ENCODE measurements around the gene DBNDD1. TPM values are rescaled to one million over a fixed set of nuclear protein-coding genes. Genes with fewer than 3 reads are reported as not detected.
A peak's percentile ranks its signal among the peaks of the same experiment; 100 is the strongest.

The DBNDD1 gene
- total and polyA plus RNA-seq, 2 experiments from 2014 or later: 63.3 to 90.8 TPM

GRCh38 chr16:89955001-89955685, 64.1 kb downstream of the DBNDD1 start:
- peaks cover 25% of the 10 kb centered on the region for H3K36me3 Mint-ChIP-seq (ENCODE audit: low read depth)
- ATAC-seq: peak; percentile 40
- Histone ChIP-seq H2AFZ (no peak overlapping the region), H3F3A (replicated peaks; ENCODE audit: low read depth) (no peaks in the 10 kb centered on the region), H3K36me3 (ENCODE audit: insufficient read depth) (no peaks in the 10 kb centered on the region), H3K4me3 (no peak overlapping the region), H4K20me1 (replicated peaks; ENCODE audit: insufficient read depth) (no peaks in the 10 kb centered on the region; the same call in 1 of the 2 replicates), H3K27me3 (ENCODE audit: insufficient read depth) (no peaks in the 10 kb centered on the region), H3K4me2 (no peak overlapping the region), H3K79me2 (replicated peaks; ENCODE audit: insufficient read depth) (no peaks in the 10 kb centered on the region), H3K27ac (ENCODE audit: low read depth) (no peak overlapping the region), H3K4me1 (ENCODE audit: insufficient read depth) (no peaks in the 10 kb centered on the region), H3K9me2 (ENCODE audit: insufficient read depth) (no peaks in the 10 kb centered on the region)
- H3K4me1 Mint-ChIP-seq: peaks cover 9% of the 10 kb centered on the region
- TF ChIP-seq POLR2AphosphoS5 (IDR thresholded peaks at IDR 0.05; ENCODE audit: low read depth) (no peak), ZNF114 (CRISPR knock-in tag; IDR thresholded peaks at IDR 0.05) (no peak), STAT1 (IDR thresholded peaks at IDR 0.05; ENCODE audit: unreplicated experiment) (no peak), REST (IDR thresholded peaks at IDR 0.05; ENCODE audit: unreplicated experiment) (no peak), JUNB (IDR thresholded peaks at IDR 0.05; ENCODE audit: unreplicated experiment) (no peak), NANOG (IDR thresholded peaks at IDR 0.05; ENCODE audit: borderline replicate concordance) (no peak), ZNF462 (CRISPR knock-in tag; IDR thresholded peaks at IDR 0.05) (no peak), ZNF331 (CRISPR knock-in tag; IDR thresholded peaks at IDR 0.05; ENCODE audit: low read depth) (no peak), CTCF (conservative IDR thresholded peaks at IDR 0.05; ENCODE audit: low read depth in 2 of 2) (no peak), EZH2phosphoT487 (IDR thresholded peaks at IDR 0.05; ENCODE audit: unreplicated experiment) (no peak), EZH2 (IDR thresholded peaks at IDR 0.05; ENCODE audit: low read depth, unreplicated experiment) (no peak), ETS1 (IDR thresholded peaks at IDR 0.05) (no peak), CREB1 (CRISPR knock-in tag; IDR thresholded peaks at IDR 0.05; ENCODE audit: low read depth) (no peak)
- H3K27ac Mint-ChIP-seq: no peak overlapping the region
- no peaks in the 10 kb centered on the region for H3K9me3 Mint-ChIP-seq
- DNase-seq (ENCODE audit: low spot score): peak; percentile 46
- no peak overlapping the region for H3K4me3 Mint-ChIP-seq
- peaks cover 12% of the 10 kb centered on the region for H3K27me3 Mint-ChIP-seq (ENCODE audit: insufficient read depth, low read depth, poor library complexity)
